ENCODE measurements around the gene AGFG2.

AGFG2 gene

GRCh38 chr7:100565133-100565571 lies 26.1 kb downstream of the AGFG2 start:
- TF ChIP-seq CTCF (conservative IDR thresholded peaks at IDR 0.05; ENCODE audit: control insufficient read depth, insufficient read depth, low read depth, low read length) = no peak
- H3K4me3 ChIP-seq (ENCODE audit: control insufficient read depth, low read depth, low read length) = no peak overlapping the region
- no peak for DNase-seq (ENCODE audit: low read depth)

- no peak overlapping the region for H3K4me3 ChIP-seq (ENCODE audit: control insufficient read depth, low read depth, low read length)
- TF ChIP-seq CTCF (conservative IDR thresholded peaks at IDR 0.05; ENCODE audit: control insufficient read depth, insufficient read depth, low read depth, low read length) = no peak
- DNase-seq (ENCODE audit: low read depth) = no peak
These were observed 27.1 kb downstream of the AGFG2 start for GRCh38 chr7:100566018-100566531.

GRCh38 chr7:100567031-100567730 lies 28.2 kb downstream of the AGFG2 start:
- no peak for TF ChIP-seq CTCF (conservative IDR thresholded peaks at IDR 0.05; ENCODE audit: control insufficient read depth, insufficient read depth, low read depth, low read length)
- no peak overlapping the region for H3K4me3 ChIP-seq (ENCODE audit: control insufficient read depth, low read depth, low read length)
- DNase-seq (ENCODE audit: low read depth) = peak; percentile 31

GRCh38 chr7:100567751-100568175 lies 28.8 kb downstream of the AGFG2 start:
- H3K4me3 ChIP-seq (ENCODE audit: control insufficient read depth, low read depth, low read length) = no peak overlapping the region
- no peak for TF ChIP-seq CTCF (conservative IDR thresholded peaks at IDR 0.05; ENCODE audit: control insufficient read depth, insufficient read depth, low read depth, low read length)
- DNase-seq (ENCODE audit: low read depth) = no peak

GRCh38 chr7:100568176-100568895 lies 29.3 kb downstream of the AGFG2 start:
- no peak for TF ChIP-seq CTCF (conservative IDR thresholded peaks at IDR 0.05; ENCODE audit: control insufficient read depth, insufficient read depth, low read depth, low read length)
- no peak overlapping the region for H3K4me3 ChIP-seq (ENCODE audit: control insufficient read depth, low read depth, low read length)
- DNase-seq (ENCODE audit: low read depth) = no peak

GRCh38 chr7:100568896-100569844 lies 30.2 kb downstream of the AGFG2 start:
- TF ChIP-seq CTCF (conservative IDR thresholded peaks at IDR 0.05; ENCODE audit: control insufficient read depth, insufficient read depth, low read depth, low read length) = peak; percentile 40
- DNase-seq (ENCODE audit: low read depth) = peak; percentile 51
- H3K4me3 ChIP-seq (ENCODE audit: control insufficient read depth, low read depth, low read length) = peak overlapping the region; percentile 10

Measured in fibroblast of mammary gland (primary cell).